ENCODE data around the gene FREY1. TPM values are rescaled to one million over a fixed set of nuclear protein-coding genes. Genes with fewer than 3 reads are reported as not detected.

Gene FREY1
- total and polyA plus RNA-seq, 2 of the 13 experiments (the other 11 are each of a cell fraction or from before 2014, with no cell fraction given): 0.44 to 0.73 TPM

DNA sequence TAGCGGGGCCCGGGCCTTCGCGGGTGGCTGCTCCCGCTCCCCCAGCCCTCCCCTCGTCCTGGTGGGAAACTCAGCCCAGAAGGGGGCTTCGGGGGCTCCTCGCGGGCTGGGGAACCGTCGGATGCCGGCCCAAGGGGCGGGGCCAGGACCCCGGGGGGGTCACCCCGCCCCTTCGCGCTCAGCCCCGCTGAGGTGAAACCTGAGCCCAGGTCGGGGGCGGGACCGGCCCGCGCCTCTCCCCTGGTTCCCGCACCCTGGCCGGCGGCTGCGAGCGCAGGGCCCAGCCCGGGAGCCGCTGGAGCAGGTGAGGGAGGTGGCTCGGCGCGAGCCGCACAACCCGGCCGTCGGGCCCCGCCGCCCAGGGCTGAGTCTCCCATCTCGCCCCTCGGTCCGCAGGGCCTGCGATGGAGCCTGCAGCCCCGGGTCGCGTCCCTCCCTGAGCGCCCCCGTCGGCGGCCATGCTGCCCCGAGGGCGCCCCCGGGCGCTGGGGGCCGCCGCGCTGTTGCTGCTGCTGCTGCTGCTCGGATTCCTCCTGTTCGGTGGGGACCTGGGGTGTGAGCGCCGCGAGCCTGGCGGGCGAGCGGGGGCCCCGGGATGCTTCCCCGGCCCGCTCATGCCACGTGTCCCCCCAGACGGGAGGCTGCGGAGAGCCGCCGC is 15.5 kb upstream of the FREY1 start, which contains the start of gene LARGE2 (continued):
- TF ChIP-seq, protein P1, sequence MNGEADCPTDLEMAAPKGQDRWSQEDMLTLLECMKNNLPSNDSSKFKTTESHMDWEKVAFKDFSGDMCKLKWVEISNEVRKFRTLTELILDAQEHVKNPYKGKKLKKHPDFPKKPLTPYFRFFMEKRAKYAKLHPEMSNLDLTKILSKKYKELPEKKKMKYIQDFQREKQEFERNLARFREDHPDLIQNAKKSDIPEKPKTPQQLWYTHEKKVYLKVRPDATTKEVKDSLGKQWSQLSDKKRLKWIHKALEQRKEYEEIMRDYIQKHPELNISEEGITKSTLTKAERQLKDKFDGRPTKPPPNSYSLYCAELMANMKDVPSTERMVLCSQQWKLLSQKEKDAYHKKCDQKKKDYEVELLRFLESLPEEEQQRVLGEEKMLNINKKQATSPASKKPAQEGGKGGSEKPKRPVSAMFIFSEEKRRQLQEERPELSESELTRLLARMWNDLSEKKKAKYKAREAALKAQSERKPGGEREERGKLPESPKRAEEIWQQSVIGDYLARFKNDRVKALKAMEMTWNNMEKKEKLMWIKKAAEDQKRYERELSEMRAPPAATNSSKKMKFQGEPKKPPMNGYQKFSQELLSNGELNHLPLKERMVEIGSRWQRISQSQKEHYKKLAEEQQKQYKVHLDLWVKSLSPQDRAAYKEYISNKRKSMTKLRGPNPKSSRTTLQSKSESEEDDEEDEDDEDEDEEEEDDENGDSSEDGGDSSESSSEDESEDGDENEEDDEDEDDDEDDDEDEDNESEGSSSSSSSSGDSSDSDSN (CRISPR knock-in tag; IDR thresholded peaks at IDR 0.05): peak; percentile 19; the same call in 1 of the 2 replicates
- TF ChIP-seq, protein P2, sequence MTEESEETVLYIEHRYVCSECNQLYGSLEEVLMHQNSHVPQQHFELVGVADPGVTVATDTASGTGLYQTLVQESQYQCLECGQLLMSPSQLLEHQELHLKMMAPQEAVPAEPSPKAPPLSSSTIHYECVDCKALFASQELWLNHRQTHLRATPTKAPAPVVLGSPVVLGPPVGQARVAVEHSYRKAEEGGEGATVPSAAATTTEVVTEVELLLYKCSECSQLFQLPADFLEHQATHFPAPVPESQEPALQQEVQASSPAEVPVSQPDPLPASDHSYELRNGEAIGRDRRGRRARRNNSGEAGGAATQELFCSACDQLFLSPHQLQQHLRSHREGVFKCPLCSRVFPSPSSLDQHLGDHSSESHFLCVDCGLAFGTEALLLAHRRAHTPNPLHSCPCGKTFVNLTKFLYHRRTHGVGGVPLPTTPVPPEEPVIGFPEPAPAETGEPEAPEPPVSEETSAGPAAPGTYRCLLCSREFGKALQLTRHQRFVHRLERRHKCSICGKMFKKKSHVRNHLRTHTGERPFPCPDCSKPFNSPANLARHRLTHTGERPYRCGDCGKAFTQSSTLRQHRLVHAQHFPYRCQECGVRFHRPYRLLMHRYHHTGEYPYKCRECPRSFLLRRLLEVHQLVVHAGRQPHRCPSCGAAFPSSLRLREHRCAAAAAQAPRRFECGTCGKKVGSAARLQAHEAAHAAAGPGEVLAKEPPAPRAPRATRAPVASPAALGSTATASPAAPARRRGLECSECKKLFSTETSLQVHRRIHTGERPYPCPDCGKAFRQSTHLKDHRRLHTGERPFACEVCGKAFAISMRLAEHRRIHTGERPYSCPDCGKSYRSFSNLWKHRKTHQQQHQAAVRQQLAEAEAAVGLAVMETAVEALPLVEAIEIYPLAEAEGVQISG (CRISPR knock-in tag; IDR thresholded peaks at IDR 0.05): peak; percentile 35; the same call in 1 of the 2 replicates
- TF ChIP-seq FOXJ3 (CRISPR knock-in tag; IDR thresholded peaks at IDR 0.05; ENCODE audit: borderline replicate concordance) (no peak), HMG20A (CRISPR knock-in tag; IDR thresholded peaks at IDR 0.05; ENCODE audit: borderline replicate concordance) (no peak), HNRNPH1 (optimal IDR thresholded peaks at IDR 0.05; ENCODE audit: low read depth, low read length) (no peak), BRCA1 (CRISPR knock-in tag; IDR thresholded peaks at IDR 0.05) (no peak), PITX1 (CRISPR knock-in tag; IDR thresholded peaks at IDR 0.05) (no peak), PCBP1 (IDR thresholded peaks at IDR 0.05; ENCODE audit: borderline replicate concordance, low read depth, low read length) (no peak), ZNF333 (CRISPR knock-in tag; IDR thresholded peaks at IDR 0.05; ENCODE audit: borderline replicate concordance) (no peak), CEBPG (CRISPR knock-in tag; IDR thresholded peaks at IDR 0.05) (no peak), POGZ (CRISPR knock-in tag; IDR thresholded peaks at IDR 0.05) (peak; percentile 12; the same call in 1 of the 2 replicates), SUZ12 (IDR thresholded peaks at IDR 0.05; ENCODE audit: low read depth, low read length) (no peak), ZNF589 (CRISPR knock-in tag; conservative IDR thresholded peaks at IDR 0.05) (no peak)
- TF ChIP-seq, protein P3, sequence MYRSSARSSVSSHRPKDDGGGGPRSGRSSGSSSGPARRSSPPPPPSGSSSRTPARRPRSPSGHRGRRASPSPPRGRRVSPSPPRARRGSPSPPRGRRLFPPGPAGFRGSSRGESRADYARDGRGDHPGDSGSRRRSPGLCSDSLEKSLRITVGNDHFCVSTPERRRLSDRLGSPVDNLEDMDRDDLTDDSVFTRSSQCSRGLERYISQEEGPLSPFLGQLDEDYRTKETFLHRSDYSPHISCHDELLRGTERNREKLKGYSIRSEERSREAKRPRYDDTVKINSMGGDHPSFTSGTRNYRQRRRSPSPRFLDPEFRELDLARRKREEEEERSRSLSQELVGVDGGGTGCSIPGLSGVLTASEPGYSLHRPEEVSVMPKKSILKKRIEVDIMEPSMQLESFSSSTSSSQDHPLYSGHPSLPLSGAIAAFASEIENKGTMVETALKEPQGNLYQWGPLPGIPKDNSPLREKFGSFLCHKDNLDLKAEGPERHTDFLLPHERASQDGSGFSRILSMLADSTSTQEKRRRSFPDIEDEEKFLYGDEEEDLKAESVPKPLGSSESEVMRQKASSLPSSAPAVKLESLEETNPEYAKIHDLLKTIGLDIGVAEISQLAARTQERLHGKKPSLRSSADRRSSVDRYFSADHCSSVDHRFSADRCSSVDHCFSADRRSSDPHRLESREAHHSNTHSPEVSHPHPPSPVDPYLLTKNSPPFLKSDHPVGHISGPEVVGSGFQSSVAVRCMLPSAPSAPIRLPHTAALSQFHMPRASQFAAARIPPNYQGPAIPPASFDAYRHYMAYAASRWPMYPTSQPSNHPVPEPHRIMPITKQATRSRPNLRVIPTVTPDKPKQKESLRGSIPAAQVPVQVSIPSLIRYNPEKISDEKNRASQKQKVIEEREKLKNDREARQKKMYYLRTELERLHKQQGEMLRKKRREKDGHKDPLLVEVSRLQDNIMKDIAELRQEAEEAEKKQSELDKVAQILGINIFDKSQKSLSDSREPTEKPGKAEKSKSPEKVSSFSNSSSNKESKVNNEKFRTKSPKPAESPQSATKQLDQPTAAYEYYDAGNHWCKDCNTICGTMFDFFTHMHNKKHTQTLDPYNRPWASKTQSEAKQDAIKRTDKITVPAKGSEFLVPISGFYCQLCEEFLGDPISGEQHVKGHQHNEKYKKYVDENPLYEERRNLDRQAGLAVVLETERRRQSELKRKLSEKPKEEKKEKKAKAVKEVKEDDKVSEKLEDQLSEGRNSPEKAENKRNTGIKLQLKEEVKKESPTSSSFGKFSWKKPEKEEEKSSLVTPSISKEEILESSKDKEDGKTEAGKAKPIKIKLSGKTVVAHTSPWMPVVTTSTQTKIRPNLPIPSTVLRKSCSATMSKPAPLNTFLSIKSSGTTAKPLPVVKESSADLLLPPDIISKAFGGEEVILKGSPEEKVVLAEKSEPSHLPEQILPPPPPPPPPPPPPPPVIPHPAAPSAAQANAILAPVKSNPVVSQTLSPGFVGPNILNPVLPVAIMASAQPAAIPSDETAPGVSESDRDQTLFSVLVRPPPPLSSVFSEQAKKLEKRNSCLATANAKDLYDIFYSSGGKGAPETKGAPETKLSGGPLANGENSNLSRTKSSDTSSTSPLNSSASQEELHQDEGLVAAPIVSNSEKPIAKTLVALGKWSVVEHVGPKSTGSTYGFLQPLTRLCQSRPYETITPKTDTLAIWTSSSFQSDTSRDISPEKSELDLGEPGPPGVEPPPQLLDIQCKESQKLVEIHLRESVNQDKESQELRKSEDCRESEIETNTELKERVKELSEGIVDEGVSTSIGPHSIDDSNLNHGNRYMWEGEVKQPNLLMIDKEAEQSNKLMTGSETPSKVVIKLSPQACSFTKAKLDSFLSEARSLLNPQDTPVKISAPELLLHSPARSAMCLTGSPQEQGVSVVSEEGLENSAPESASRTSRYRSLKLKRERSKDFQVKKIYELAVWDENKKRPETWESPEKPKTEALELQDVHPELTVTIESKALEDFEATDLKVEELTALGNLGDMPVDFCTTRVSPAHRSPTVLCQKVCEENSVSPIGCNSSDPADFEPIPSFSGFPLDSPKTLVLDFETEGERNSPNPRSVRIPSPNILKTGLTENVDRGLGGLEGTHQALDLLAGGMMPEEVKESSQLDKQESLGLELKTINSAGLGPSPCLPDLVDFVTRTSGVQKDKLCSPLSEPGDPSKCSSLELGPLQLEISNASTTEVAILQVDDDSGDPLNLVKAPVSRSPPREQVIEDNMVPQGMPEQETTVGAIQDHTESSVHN (CRISPR knock-in tag; IDR thresholded peaks at IDR 0.05): no peak
- TF ChIP-seq, protein P4, sequence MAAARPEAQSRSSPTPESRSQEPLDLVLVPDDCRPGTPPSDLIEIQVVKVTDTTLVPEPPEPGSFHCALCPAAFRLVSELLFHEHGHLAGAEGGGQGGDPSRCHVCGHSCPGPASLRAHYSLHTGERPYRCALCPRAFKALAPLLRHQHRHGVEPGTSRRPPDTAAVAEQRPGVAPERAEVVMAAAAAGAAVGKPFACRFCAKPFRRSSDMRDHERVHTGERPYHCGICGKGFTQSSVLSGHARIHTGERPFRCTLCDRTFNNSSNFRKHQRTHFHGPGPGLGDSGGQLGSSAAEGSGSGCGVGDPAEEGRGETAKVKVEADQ (CRISPR knock-in tag; IDR thresholded peaks at IDR 0.05; ENCODE audit: borderline replicate concordance): 0 out of 2 replicates have a peak, but pooled peaks have one; percentile 29
